GM12878 (cell line): ENCODE measurements around the gene ZNF148. TPM values are rescaled to one million over a fixed set of nuclear protein-coding genes. Genes with fewer than 3 reads are reported as not detected.

Experiments used
- ATAC-seq: fragments of 200-7000 bp; cut with Tn5 transposase; 3 replicates; pipeline ENCODE4 v1.9.1; 2020; ENCODE audit warnings: mild to moderate bottlenecking, moderate library complexity
- BruUV-seq: library from RNA; stranded (reverse); fragments of 400-500 nt; replicated peaks from 2 replicates; lab custom pipeline; 2021; lab: Mats Ljungman, UMichigan
- CTCF ChIA-PET: fragments of 300-600 bp; sonication (Branson Sonifier 250); formaldehyde crosslinking; extraction: SDS; loops from one replicate; lab custom pipeline; 2021; ENCODE audit warnings: inconsistent platforms; lab: Yijun Ruan, JAX
- POLR2A ChIA-PET: fragments of 350-600 bp; formaldehyde crosslinking; extraction: SDS; loops from one replicate; lab custom pipeline; 2021; ENCODE audit warnings: inconsistent platforms; lab: Charles Lee
- RAD21 ChIA-PET: fragments of 300-600 bp; sonication (Branson Sonifier 250); formaldehyde crosslinking; loops from one replicate; lab custom pipeline; 2023; ENCODE audit warnings: antibody characterized with exemption; ENCODE audit not compliant: unreplicated experiment; lab: Charles Lee
- SMC1A ChIA-PET: fragments of 300-600 bp; sonication (Branson Sonifier 250); formaldehyde crosslinking; loops from one replicate; lab custom pipeline; 2023; ENCODE audit not compliant: unreplicated experiment, uncharacterized antibody; lab: Charles Lee
- DNase-seq: peaks from one replicate; pipeline ENCODE4 v3.0.0-alpha.2; 2011; ENCODE audit warnings: low read depth, low spot score
- FAIRE-seq: peaks from 3 replicates; lab custom pipeline; 2011; peaks lifted over from hg19 to GRCh38; lab: Jason Lieb, UNC
- H2AFZ ChIP-seq: 2 replicates; pipeline ENCODE4 v1.6.0; 2011; ENCODE audit warnings: low read depth, low read length, control low read depth; ENCODE audit not compliant: control insufficient read depth
- H3K27ac ChIP-seq: 2 replicates; pipeline ENCODE4 v1.5.1; 2011; ENCODE audit warnings: control low read depth; ENCODE audit not compliant: control insufficient read depth, insufficient read depth
- H3K27me3 ChIP-seq, 2 experiments: replicated peaks in 1 of 2; 2 replicates each; pipeline versions ENCODE4 v1.6.0 to v1.6.1; 2011; ENCODE audit warnings: low read length in 1 of 2; ENCODE audit not compliant: control insufficient read depth in 2 of 2, insufficient read depth in 2 of 2
- H3K36me3 ChIP-seq, 2 experiments: 2 replicates each; pipeline ENCODE4 v1.5.1; 2011; ENCODE audit warnings: low read length in 1 of 2; ENCODE audit not compliant: control insufficient read depth in 2 of 2, insufficient read depth in 2 of 2
- H3K4me1 ChIP-seq: 2 replicates; pipeline ENCODE4 v1.6.1; 2011; ENCODE audit warnings: mild to moderate bottlenecking, low read length, moderate library complexity, mixed read lengths; ENCODE audit not compliant: control insufficient read depth, insufficient read depth
- H3K4me2 ChIP-seq: 2 replicates; pipeline ENCODE4 v1.6.0; 2011; ENCODE audit warnings: control low read depth; ENCODE audit not compliant: control insufficient read depth, insufficient read depth
- H3K4me3 ChIP-seq: fragments of 200-600 bp; sonication (generic); 2 replicates; pipeline ENCODE4 v1.5.1; 2016
- H3K79me2 ChIP-seq: 2 replicates; pipeline ENCODE4 v1.6.0; 2011; ENCODE audit warnings: low read length; ENCODE audit not compliant: control insufficient read depth, insufficient read depth
- H3K9ac ChIP-seq: 2 replicates; pipeline ENCODE4 v1.8.0; 2011; ENCODE audit warnings: low read length, control low read depth, mixed read lengths; ENCODE audit not compliant: control insufficient read depth, insufficient read depth
- H3K9me3 ChIP-seq: replicated peaks from 3 replicates; pipeline ENCODE4 v1.5.1; 2011; ENCODE audit warnings: mild to moderate bottlenecking, low read length; ENCODE audit not compliant: control insufficient read depth, insufficient read depth
- H4K20me1 ChIP-seq: 2 replicates; pipeline ENCODE4 v1.6.0; 2011; ENCODE audit not compliant: control insufficient read depth, insufficient read depth
- BHLHE40 ChIP-seq, 2 experiments: fragments of 450-650 bp in 1 of 2; IDR thresholded peaks; 2 replicates each; pipeline ENCODE4 v1.6.1; 2011 to 2017; ENCODE audit warnings: low read depth in 2 of 2, borderline replicate concordance in 1 of 2, improper control_type of control experiment in 1 of 2, low read length in 1 of 2, mild to moderate bottlenecking in 1 of 2
- CBFB ChIP-seq: IDR thresholded peaks from 2 replicates; pipeline ENCODE4 v1.6.1; 2016; ENCODE audit warnings: antibody characterized with exemption, low read depth
- CHD2 ChIP-seq: IDR thresholded peaks from 2 replicates; pipeline ENCODE4 v1.6.1; 2011; ENCODE audit warnings: low read depth, low read length, improper control_type of control experiment, borderline replicate concordance
- CHD4 ChIP-seq: fragments of 200-600 bp; sonication (generic); IDR thresholded peaks from 2 replicates; pipeline ENCODE4 v1.6.1; 2016; ENCODE audit warnings: mild to moderate bottlenecking
- FOXK2 ChIP-seq: fragments of 450-650 bp; IDR thresholded peaks from 2 replicates; pipeline ENCODE4 v1.6.1; 2017; ENCODE audit warnings: mild to moderate bottlenecking, moderate library complexity
- PAX8 ChIP-seq: fragments of 450-650 bp; IDR thresholded peaks from 2 replicates; pipeline ENCODE4 v1.6.1; 2017; ENCODE audit warnings: mild to moderate bottlenecking, moderate library complexity
- RAD21 ChIP-seq: IDR thresholded peaks from 2 replicates; pipeline ENCODE4 v1.6.1; 2011; ENCODE audit warnings: mild to moderate bottlenecking, low read depth, low read length, moderate library complexity; ENCODE audit not compliant: insufficient read depth
- SREBF2 ChIP-seq: IDR thresholded peaks from 2 replicates; pipeline ENCODE4 v1.6.1; 2012; ENCODE audit warnings: mild to moderate bottlenecking, low read length
- TBL1XR1 ChIP-seq: IDR thresholded peaks from 2 replicates; pipeline ENCODE4 v1.6.1; 2012; ENCODE audit warnings: low read depth, low read length, improper control_type of control experiment
- TCF3 ChIP-seq: IDR thresholded peaks from 2 replicates; pipeline ENCODE4 v1.6.1; 2012; ENCODE audit warnings: low read depth, mild to moderate bottlenecking, low read length, borderline replicate concordance; ENCODE audit not compliant: insufficient read depth
- USF1 ChIP-seq: IDR thresholded peaks from 2 replicates; pipeline ENCODE4 v1.6.1; 2011; ENCODE audit warnings: borderline replicate concordance, low read depth, mild to moderate bottlenecking, moderate library complexity, mixed read lengths, low read length; ENCODE audit not compliant: insufficient read depth; ENCODE audit errors: extremely low read length
- YY1 ChIP-seq: IDR thresholded peaks from 2 replicates; pipeline ENCODE4 v1.6.1; 2011; ENCODE audit warnings: low read depth, mild to moderate bottlenecking, low read length
- WGBS: methylation state at CpG from one replicate; pipeline ENCODE4 v1.1.6; 2016; ENCODE audit warnings: low lambda C conversion rate; ENCODE audit not compliant: insufficient replicate concordance, insufficient coverage; ENCODE audit errors: missing lambda C conversion rate; 5-methylcytosine and 5-hydroxymethylcytosine counted together
- in situ Hi-C: fragments of 300-500 bp; cut with MboI; formaldehyde crosslinking; loops from 9 replicates; pipeline ENCODE4 v1.14.3; 2018; ENCODE audit warnings: mixed read lengths
- intact Hi-C: fragments of 100-400 bp; cut with micrococcal nuclease; formaldehyde crosslinking; loops from one replicate; pipeline ENCODE4 v1.14.2; 2022; ENCODE audit not compliant: unreplicated experiment
- polyA plus RNA-seq, 11 experiments: library from polyadenylated mRNA; depleted of rRNA in 4 of 11; unstranded in 6 of 11; stranded (reverse) in 5 of 11; fragments of >200 nt; fragmentation: Nextera tagmentation in 4 of 11; fragmentation: Illumina TruSeq in 1 of 11; extraction: Ambion mirVana in 4 of 11; extraction: Trizol in 1 of 11; gene quantifications; 1 replicate in 1 of 11; 2 replicates in 10 of 11; pipeline versions ENCODE4 v1.2.1 to v1.2.3, GENCODE V29; 2011 to 2016; ENCODE audit warnings: inconsistent platforms in 2 of 11, missing spikeins in 2 of 11, low read depth in 1 of 11
- total RNA-seq, 4 experiments: library from RNA; depleted of rRNA in 3 of 4; stranded (reverse); fragments of >200 nt in 3 of 4; fragmentation: Illumina TruSeq in 1 of 4; extraction: Trizol in 1 of 4; gene quantifications; 2 replicates each; pipeline versions ENCODE4 v1.2.1 to v1.2.3, GENCODE V29; 2013 to 2021
- TF ChIP-seq, protein P1 (sequence below): IDR thresholded peaks from 2 replicates; pipeline ENCODE4 v1.6.1; 2011; ENCODE audit warnings: low read depth, mild to moderate bottlenecking, low read length, moderate library complexity, borderline replicate concordance; ENCODE audit errors: extremely low read depth

Gene ZNF148
- total and polyA plus RNA-seq, 10 of the 15 experiments (the other 5 are each of a cell fraction or from before 2014, with no cell fraction given): 8.6 to 40.4 (median 26.7) TPM

- no peak for TF ChIP-seq YY1
- no peak for TF ChIP-seq SREBF2
- no peak for TF ChIP-seq TBL1XR1
- no peak for TF ChIP-seq CHD4
- TF ChIP-seq PAX8: no peak
- TF ChIP-seq BHLHE40 (IDR thresholded peaks at IDR 0.05; ENCODE audit: borderline replicate concordance in 1 of 2, low read depth in 2 of 2, low read length in 1 of 2): no peak
- TF ChIP-seq CBFB: no peak
- in situ Hi-C loops (no loop called here), intact Hi-C loops (no loop called here)
- Histone ChIP-seq H4K20me1 (peaks cover 3% of the 10 kb centered on the region; the same call in 1 of the 2 replicates), H3K4me1 (no peaks in the 10 kb centered on the region), H3K36me3 (peaks cover 0 to under 1% of the 10 kb centered on the region in 2 experiments; a peak in 1 of 4 replicates), H3K27ac (no peak overlapping the region), H3K9me3 (no peaks in the 10 kb centered on the region), H3K4me3 (no peak overlapping the region), H2AFZ (no peak overlapping the region), H3K9ac (no peak overlapping the region), H3K79me2 (peaks cover 92% of the 10 kb centered on the region), H3K4me2 (no peak overlapping the region), H3K27me3 (no peaks in the 10 kb centered on the region)
- FAIRE-seq: no peak
- ChIA-PET POLR2A (interaction anchor here (0.6 to 1.0 kb wide), 2 partner anchors 67 to 158 kb away, joined by 3 to 7 read pairs; no protein-coding TSS in a partner anchor), RAD21 (interaction anchor here (1.0 kb wide), 1 partner anchor 75 kb away, joined by 3 read pairs; no protein-coding TSS in a partner anchor), CTCF (interaction anchor here (0.6 kb wide), 1 partner anchor 675 kb away, joined by 3 read pairs; no protein-coding TSS in a partner anchor), SMC1A (interaction anchor here (2.1 kb wide), 1 partner anchor 20 kb away, joined by 5 read pairs; no protein-coding TSS in a partner anchor)
- 87% methylated on average over 9 of the region's 9 CpGs for WGBS
- no peak for ATAC-seq
- no TSS peak for BruUV-seq
- DNase-seq: no peak
Measured at GRCh38 chr3:125359700-125360099, 15.4 kb downstream of the ZNF148 start.

DNA sequence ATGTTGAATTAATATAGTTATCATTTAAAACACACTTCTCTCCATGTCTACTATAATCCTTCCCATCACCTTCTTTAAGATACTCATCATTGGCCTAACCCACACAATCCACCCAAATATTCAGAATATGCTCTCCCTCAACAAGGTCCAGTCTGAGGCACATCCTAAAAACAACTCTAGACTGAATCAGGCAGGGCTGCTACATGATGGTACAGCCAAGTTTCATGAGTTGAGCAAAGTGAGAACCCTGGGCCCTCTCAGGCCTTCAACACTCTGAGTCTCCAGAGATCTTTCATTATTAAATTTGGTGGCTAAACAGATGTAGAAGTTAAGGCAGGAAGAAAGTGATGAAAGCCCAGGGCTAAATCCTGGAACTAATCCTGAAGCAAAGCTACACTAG is 16.2 kb downstream of the ZNF148 start:
- ATAC-seq: no peak
- ChIA-PET POLR2A (no interaction called here), SMC1A (interaction anchor here (2.1 to 2.2 kb wide), 2 partner anchors 10 to 20 kb away, joined by 5 to 6 read pairs; no protein-coding TSS in a partner anchor), CTCF (no interaction called here), RAD21 (no interaction called here)
- H3K79me2 ChIP-seq: peaks cover 92% of the 10 kb centered on the region
- no peaks in the 10 kb centered on the region for H3K4me1 ChIP-seq
- no peak for DNase-seq
- intact Hi-C loops: no loop called here
- H3K9me3 ChIP-seq: no peaks in the 10 kb centered on the region
- H3K27me3 ChIP-seq: no peaks in the 10 kb centered on the region
- H3K4me2 ChIP-seq: no peak overlapping the region
- FAIRE-seq: no peak
- H3K9ac ChIP-seq: no peak overlapping the region
- in situ Hi-C loops: no loop called here
- no TSS peak for BruUV-seq
- H3K27ac ChIP-seq: no peak overlapping the region
- no peaks in the 10 kb centered on the region; a peak in 1 of 4 replicates for H3K36me3 ChIP-seq
- H4K20me1 ChIP-seq: peaks cover 3% of the 10 kb centered on the region; the same call in 1 of the 2 replicates
- no peak overlapping the region for H3K4me3 ChIP-seq
- no peak overlapping the region for H2AFZ ChIP-seq
- TF ChIP-seq FOXK2: no peak
- no peak for TF ChIP-seq RAD21
- TF ChIP-seq, protein P1, sequence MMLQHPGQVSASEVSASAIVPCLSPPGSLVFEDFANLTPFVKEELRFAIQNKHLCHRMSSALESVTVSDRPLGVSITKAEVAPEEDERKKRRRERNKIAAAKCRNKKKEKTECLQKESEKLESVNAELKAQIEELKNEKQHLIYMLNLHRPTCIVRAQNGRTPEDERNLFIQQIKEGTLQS: no peak
- TF ChIP-seq USF1: no peak
- TF ChIP-seq TCF3: no peak
- no peak for TF ChIP-seq CHD2
